Suprapubic skin (tissue), 3 donors: ENCODE data around the gene NPIPA3.
"Not testable (repeated sequence)": the region's sequence is repeated elsewhere in the genome, so short reads cannot be mapped to it uniquely, and the experiment has no call there.

Experiments
- CTCF ChIP-seq, 2 donors: fragments of 200-600 bp in 1 of 2; fragments of 450-650 bp in 1 of 2; sonication (generic) in 1 of 2; IDR thresholded peaks; one replicate each; pipeline ENCODE4 v1.5.1; 2016 to 2019; ENCODE audit warnings: antibody characterized with exemption in 2 of 2, mild to moderate bottlenecking in 1 of 2, moderate library complexity in 1 of 2
- EP300 ChIP-seq: sonication (generic); formaldehyde crosslinking; IDR thresholded peaks from one replicate; pipeline ENCODE4 v1.6.1; 2017; ENCODE audit warnings: antibody characterized with exemption
- POLR2A ChIP-seq, 2 donors: fragments of 450-650 bp; IDR thresholded peaks; one replicate each; pipeline ENCODE4 v1.6.1; 2017; ENCODE audit warnings: antibody characterized with exemption in 2 of 2, mild to moderate bottlenecking in 2 of 2, moderate library complexity in 2 of 2

- not testable (repeated sequence) for TF ChIP-seq CTCF (IDR thresholded peaks at IDR 0.05); POLR2A (IDR thresholded peaks at IDR 0.05); EP300
These were observed 22.8 kb upstream of the NPIPA3 start for GRCh38 chr16:14680396-14680795.
